Activated CD4-positive, alpha-beta T cell treated with anti-CD3 and anti-CD28 coated beads, Interleukin-2, amount 10 ng/mL, durations not matched to agents 24 days and 14 days (primary cell): ENCODE measurements around the gene CHRDL2. TPM values are rescaled to one million over a fixed set of nuclear protein-coding genes. Genes with fewer than 3 reads are reported as not detected.
A peak's percentile ranks its signal among the peaks of the same experiment; 100 is the strongest.

ENCODE experiments used
- DNase-seq: peaks from one replicate; pipeline ENCODE4 v3.0.0; 2022
- H3K27ac Mint-ChIP-seq: one replicate; pipeline ENCODE4 v1.8.0; 2022; ENCODE audit warnings: mild to moderate bottlenecking, mixed read lengths
- H3K27me3 Mint-ChIP-seq: one replicate; pipeline ENCODE4 v1.8.0; 2022; ENCODE audit warnings: mixed read lengths
- H3K36me3 Mint-ChIP-seq: one replicate; pipeline ENCODE4 v1.8.0; 2022; ENCODE audit warnings: low read depth, mild to moderate bottlenecking, mixed read lengths
- H3K4me1 Mint-ChIP-seq: one replicate; pipeline ENCODE4 v1.8.0; 2021; ENCODE audit warnings: mixed read lengths
- H3K4me3 Mint-ChIP-seq: one replicate; pipeline ENCODE4 v1.8.0; 2022; ENCODE audit warnings: mild to moderate bottlenecking, moderate library complexity, mixed read lengths
- H3K9me3 Mint-ChIP-seq: one replicate; pipeline ENCODE4 v1.8.0; 2021; ENCODE audit warnings: mixed read lengths
- intact Hi-C: fragments of 100-400 bp; cut with micrococcal nuclease; formaldehyde crosslinking; loops from one replicate; pipeline ENCODE4 v1.15.1; 2023
- total RNA-seq: library from RNA; stranded (reverse); gene quantifications from 2 replicates; pipeline ENCODE4 v1.2.3, GENCODE V29; 2022

Gene CHRDL2
- total RNA-seq, 1 donor from 2014 or later: not detected

DNA sequence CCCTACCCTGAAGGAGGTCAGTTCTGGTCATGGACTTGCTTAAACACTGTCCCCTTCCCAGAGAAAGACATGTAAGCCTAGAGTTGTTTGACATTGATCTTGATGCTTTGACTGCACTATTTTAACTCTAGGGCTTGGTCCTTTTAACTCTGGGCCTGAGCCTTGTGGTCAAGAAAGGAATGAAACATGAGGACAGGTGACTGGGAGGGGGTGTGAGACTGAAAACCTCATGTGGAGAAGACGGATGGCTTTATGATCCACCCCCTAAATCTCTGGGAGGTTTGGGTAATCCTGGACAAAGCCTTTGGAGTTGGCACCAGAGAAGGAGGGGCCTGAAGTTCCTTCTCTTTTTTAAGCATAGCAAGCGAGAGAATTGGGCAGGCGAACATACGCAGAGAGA is 17.5 kb downstream of the CHRDL2 start:
- Mint-ChIP-seq H3K9me3 (no peaks in the 10 kb centered on the region), H3K27ac (no peak overlapping the region), H3K27me3 (peaks cover 2% of the 10 kb centered on the region), H3K4me3 (no peak overlapping the region), H3K36me3 (no peaks in the 10 kb centered on the region), H3K4me1 (peaks cover 2% of the 10 kb centered on the region)
- DNase-seq: no peak
- intact Hi-C loops: no loop called here

DNA sequence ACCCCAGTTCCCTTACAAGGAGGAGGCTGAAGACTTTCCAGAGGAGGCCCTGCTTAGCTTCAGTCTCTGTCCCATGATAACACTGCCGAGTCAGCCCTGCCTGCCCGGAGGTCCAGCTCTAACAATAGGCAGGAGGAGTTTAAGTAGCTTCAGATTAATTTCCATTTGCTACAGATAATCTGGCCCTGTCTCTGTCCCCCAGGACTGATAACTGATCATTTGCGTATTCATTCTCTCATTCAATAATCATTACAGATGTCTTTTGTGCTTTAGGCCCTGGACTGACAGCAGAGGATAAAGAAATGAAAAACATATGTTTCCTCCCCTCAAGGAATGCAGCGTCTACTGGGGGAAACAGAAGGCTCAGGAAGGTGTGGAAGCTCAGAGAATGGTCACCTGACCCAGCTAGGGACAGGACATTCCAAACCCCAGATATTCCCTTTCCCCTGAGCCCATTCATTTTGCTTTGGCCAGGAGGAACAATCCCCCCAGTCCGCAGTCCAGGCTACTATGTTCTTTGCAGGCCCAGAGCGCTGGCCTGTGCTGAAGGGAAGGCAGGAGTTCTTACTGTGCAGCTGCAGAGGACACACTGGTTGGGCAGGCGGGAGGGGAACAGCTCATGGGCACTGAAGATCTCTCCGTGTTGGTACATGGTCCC is 20.8 kb downstream of the CHRDL2 start:
- Mint-ChIP-seq H3K9me3 (no peaks in the 10 kb centered on the region), H3K4me1 (peaks cover 2% of the 10 kb centered on the region), H3K27me3 (no peaks in the 10 kb centered on the region), H3K27ac (no peak overlapping the region), H3K36me3 (no peaks in the 10 kb centered on the region), H3K4me3 (no peak overlapping the region)
- DNase-seq: no peak
- intact Hi-C loops: no loop called here

DNA sequence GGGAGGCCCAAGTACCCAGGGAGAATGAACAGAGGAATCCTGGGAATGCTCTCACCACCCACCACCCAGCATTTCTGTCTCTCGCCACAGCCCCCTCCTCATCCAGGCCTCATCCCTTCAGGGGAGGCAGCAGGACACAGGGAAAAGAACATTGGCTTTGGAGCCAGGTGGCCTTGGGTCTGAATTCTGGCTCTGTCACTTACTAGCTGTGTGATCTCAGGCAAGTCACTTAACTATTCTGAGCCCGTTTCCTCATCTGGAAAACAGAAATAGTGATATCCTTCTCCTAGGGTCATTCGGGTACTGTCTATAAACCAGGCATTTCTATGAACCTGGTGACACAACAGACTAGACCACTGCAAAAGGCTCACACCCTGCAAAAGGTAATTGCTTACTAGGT is 22.1 kb downstream of the CHRDL2 start:
- intact Hi-C loops: no loop called here

DNA sequence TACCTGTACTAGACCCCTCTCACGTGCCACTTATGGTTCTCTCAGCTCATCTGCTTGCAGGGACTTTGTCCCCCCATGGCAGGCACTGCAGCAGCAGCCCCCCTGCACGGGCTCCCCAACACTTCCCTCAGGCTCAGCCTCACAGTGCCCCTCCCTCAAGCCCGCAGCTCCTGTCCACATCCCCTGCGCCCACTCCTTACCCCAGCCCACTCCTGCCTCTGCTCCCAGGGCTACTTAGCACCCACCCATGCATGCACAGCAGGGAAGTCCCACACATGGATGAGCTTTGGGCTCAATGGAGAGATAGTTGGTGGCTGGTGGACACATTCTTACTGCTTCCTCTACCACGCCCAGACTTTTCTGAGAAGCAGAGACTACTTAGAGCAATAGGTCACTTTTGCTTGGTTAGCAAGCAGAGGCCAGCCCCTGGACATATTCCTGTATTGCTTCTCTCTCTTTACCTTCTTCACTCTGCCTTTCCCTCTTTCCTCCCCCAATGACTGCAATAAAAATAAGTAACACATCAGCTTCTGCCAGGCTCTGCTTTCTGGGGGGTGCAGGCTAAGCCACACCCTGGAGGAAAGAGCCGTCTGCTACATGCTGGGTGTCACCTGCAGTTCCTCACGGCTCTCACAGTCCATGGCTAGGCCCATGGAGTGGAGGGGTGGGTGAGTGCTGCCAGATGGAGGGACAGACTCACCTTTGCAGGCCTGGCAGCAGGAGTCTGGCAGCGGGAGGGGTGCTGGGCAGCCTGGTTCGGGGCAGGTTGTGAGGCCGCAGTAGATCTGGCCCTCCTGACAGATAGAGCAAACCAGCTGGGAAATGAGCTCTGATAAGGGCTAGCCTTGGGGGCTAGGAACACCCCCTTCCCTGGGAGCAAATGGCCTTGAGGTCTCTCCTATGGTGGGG is 23.4 kb downstream of the CHRDL2 start:
- intact Hi-C loops: no loop called here
- Mint-ChIP-seq H3K4me1 (no peaks in the 10 kb centered on the region), H3K36me3 (no peaks in the 10 kb centered on the region), H3K4me3 (no peak overlapping the region), H3K9me3 (no peaks in the 10 kb centered on the region), H3K27ac (no peak overlapping the region), H3K27me3 (no peaks in the 10 kb centered on the region)
- no peak for DNase-seq

More for the DNA sequence above, 22.1 kb downstream of the CHRDL2 start:
- H3K4me3 Mint-ChIP-seq: no peak overlapping the region
- no peaks in the 10 kb centered on the region for H3K27me3 Mint-ChIP-seq
- H3K27ac Mint-ChIP-seq: no peak overlapping the region
- DNase-seq: no peak
- no peaks in the 10 kb centered on the region for H3K36me3 Mint-ChIP-seq
- no peaks in the 10 kb centered on the region for H3K4me1 Mint-ChIP-seq
- H3K9me3 Mint-ChIP-seq: no peaks in the 10 kb centered on the region

GRCh38 chr11:74707182-74707581 is 24.0 kb downstream of the CHRDL2 start:
- Mint-ChIP-seq H3K27ac (no peak overlapping the region), H3K9me3 (no peaks in the 10 kb centered on the region), H3K4me3 (no peak overlapping the region), H3K36me3 (no peaks in the 10 kb centered on the region), H3K4me1 (peaks cover 2% of the 10 kb centered on the region), H3K27me3 (no peaks in the 10 kb centered on the region)
- DNase-seq: no peak
- intact Hi-C loops: no loop called here

DNA sequence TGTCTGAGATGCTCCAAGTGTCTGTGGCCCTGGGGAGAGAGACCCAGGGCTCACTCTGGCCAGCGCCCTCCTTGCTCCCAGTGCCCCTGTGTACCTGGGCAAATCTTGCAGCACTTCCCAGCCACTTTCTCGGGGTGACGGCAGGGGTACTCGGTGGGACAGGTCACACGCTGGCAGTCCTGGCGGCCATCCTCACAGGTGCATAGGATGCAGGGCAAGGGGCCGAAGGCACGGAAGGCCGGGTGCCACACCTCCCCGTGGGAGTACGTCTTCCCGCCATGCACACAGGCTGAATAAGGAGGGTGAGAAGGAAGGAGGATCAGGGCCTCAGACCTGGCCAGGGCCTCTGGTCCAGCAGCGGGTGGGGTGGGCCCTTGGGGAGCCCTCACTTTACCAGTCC is 28.0 kb downstream of the CHRDL2 start:
- Mint-ChIP-seq H3K36me3 (no peaks in the 10 kb centered on the region), H3K4me1 (peaks cover 2% of the 10 kb centered on the region), H3K27me3 (no peaks in the 10 kb centered on the region), H3K9me3 (no peaks in the 10 kb centered on the region), H3K27ac (no peak overlapping the region), H3K4me3 (no peak overlapping the region)
- intact Hi-C loops: no loop called here
- DNase-seq: no peak

DNA sequence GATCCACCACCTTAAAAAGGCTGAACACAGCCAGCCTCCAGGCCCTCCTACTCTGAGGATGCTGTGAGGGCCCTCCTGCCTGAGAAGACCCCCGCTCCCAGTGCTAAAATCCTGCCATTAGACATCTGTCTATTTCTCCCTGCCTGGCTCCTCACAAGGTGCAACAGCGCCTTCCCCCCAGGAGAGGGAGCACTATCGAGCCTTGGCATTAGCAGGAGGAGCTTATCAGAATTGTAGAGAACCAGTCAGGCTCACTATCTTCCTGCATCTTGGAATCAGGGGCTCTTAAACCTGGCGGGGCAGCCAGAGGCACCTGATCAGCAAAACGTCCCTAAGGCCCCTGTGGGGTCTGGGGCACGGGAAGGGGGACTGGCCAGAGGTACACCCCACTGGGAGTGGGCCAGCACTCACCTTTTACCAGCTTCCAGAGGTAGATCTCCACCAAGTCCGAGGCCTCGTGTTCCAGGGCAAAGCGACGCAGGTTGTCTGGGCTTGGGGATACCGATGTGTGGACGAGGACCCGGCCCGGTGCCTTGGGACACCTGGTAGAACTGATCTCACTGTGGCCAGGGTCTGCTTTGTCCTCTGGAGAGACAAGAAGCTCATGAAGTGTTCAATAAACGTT is 28.7 kb downstream of the CHRDL2 start:
- H3K27me3 Mint-ChIP-seq: no peaks in the 10 kb centered on the region
- no peaks in the 10 kb centered on the region for H3K36me3 Mint-ChIP-seq
- peaks cover 3% of the 10 kb centered on the region for H3K4me1 Mint-ChIP-seq
- H3K4me3 Mint-ChIP-seq: no peak overlapping the region
- H3K27ac Mint-ChIP-seq: no peak overlapping the region
- peak; percentile 87 for DNase-seq
- intact Hi-C loops: loop anchor here (1.0 kb wide), 2 partner anchors 24 to 168 kb away; no protein-coding TSS in a partner anchor
- no peaks in the 10 kb centered on the region for H3K9me3 Mint-ChIP-seq

- H3K27ac Mint-ChIP-seq: no peak overlapping the region
- no peaks in the 10 kb centered on the region for H3K36me3 Mint-ChIP-seq
- H3K9me3 Mint-ChIP-seq: no peaks in the 10 kb centered on the region
- no peaks in the 10 kb centered on the region for H3K27me3 Mint-ChIP-seq
- peaks cover 8% of the 10 kb centered on the region for H3K4me1 Mint-ChIP-seq
- DNase-seq: no peak
- no peak overlapping the region for H3K4me3 Mint-ChIP-seq
- intact Hi-C loops: no loop called here
Observed at GRCh38 chr11:74701351-74701750, 29.9 kb downstream of the CHRDL2 start.

DNA sequence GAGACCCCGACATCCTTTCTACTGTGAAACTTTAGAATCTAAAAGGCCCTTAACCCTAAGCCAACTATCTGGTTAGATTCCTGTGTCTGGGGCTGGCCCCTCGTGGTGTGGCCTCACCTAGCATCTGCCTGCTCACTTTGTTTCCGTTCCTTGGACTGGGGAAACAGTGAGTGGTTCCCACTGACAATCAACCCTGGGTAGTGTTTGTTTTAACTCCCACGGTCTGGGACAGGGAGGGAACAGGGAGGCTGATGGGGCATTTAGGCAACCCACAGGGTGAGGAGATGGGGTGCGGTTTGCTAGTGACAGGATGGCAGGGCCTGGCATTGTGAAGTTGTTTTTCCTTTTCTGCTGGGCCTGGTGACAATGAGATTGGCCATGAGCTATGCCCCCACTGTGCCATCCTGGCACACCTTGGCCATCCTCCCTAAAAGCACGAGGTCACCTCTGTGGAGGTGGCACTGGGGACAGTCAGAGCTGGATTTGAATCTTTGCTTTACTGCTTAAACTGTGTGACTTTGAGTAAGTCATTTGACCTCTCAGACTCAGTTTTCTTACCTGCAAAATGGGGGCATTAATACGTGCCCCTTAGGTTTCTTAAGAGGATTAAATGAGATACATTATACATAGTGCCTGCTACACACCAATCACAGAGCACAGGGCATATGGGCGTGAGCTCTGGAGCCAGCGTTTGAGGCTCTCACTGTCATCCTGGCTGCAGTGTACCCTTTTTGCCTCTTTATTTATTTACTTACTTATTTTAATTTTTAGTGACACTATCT is 31.4 kb downstream of the CHRDL2 start:
- intact Hi-C loops: no loop called here
- H3K4me1 Mint-ChIP-seq: peaks cover 8% of the 10 kb centered on the region
- no peaks in the 10 kb centered on the region for H3K9me3 Mint-ChIP-seq
- no peaks in the 10 kb centered on the region for H3K36me3 Mint-ChIP-seq
- no peak overlapping the region for H3K4me3 Mint-ChIP-seq
- H3K27me3 Mint-ChIP-seq: peaks cover 1% of the 10 kb centered on the region
- no peak overlapping the region for H3K27ac Mint-ChIP-seq
- DNase-seq: no peak

DNA sequence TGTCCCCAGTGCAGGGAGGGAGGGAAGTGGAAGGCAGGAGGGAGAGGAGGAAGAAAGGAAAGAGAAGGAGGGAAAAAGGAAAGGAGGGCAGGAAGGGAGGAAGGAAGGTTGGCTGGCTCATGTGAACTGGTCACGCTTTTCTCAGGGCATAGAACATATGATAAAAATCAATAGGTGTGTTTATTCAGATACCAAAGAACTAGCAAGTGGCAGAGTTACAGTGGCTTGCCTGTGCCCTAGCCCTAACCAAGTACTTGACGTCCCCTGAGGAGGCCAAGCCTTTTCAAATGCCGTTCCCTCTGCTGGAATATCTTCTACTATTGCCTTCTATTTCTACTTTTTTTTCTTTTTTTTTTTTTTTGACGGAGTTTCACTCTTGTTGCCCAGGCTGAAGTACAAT is 33.5 kb downstream of the CHRDL2 start:
- H3K27ac Mint-ChIP-seq: no peak overlapping the region
- no peaks in the 10 kb centered on the region for H3K9me3 Mint-ChIP-seq
- intact Hi-C loops: no loop called here
- H3K4me3 Mint-ChIP-seq: no peak overlapping the region
- H3K4me1 Mint-ChIP-seq: peaks cover 8% of the 10 kb centered on the region
- no peaks in the 10 kb centered on the region for H3K36me3 Mint-ChIP-seq
- H3K27me3 Mint-ChIP-seq: peaks cover 1% of the 10 kb centered on the region
- DNase-seq: no peak

DNA sequence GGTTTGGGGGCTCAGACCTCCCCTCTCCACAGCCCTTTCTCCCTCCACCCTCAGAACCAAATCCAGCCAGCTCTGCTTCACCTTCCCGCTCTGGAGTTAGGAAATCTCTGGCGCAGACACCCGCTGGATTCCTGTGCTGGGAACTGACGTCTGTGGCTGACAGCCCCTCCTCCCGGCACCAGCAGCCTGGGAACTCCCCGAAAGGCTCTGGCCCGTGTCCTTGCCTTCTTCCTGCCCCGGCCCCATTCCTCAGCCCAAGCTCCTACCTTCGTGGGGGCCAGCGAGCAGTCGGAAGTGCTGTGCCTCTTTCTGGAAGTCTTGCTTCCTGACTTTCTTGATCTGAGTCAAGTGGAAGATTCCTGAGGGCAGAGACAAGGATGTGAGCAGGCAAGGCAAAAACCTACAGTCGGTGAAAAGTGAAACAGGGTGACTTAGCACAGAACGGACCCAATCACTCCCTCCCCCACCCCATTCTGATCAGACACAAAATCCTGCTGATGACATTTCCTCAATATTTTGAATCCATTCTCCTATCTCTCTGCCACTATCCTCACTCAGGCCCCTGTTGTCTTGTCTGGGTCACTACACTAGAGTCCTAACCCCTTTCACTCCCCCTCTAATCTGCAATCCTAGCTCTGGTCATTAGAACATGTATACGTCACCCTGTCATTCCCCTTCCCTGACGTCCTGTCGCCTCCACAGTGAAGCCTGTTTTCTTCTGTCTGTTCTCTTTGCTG is 34.1 kb downstream of the CHRDL2 start:
- intact Hi-C loops: no loop called here
- Mint-ChIP-seq H3K4me1 (peaks cover 5% of the 10 kb centered on the region), H3K9me3 (no peaks in the 10 kb centered on the region), H3K4me3 (no peak overlapping the region), H3K27ac (no peak overlapping the region), H3K36me3 (no peaks in the 10 kb centered on the region), H3K27me3 (peaks cover 1% of the 10 kb centered on the region)
- DNase-seq: no peak

DNA sequence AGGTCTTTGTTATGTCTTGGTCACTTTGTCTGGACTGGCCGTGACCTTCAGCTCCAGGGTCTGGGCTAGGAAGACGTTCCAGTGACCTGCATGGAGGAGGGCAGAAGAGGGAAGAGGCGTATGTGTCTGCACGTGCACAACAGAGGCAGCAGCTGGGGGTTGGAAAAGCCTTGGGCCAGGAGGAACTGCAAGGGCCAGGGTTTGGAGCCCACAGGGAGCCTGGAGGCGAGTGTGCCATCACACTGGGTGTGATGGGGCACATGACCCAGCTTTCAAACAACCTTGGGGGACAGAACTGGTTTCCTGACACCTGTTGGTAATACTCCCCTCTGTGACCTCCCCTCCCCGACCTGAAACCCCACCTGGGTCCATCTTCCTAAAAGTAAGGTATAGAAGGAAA is 34.7 kb downstream of the CHRDL2 start:
- Mint-ChIP-seq H3K36me3 (no peaks in the 10 kb centered on the region), H3K4me1 (peaks cover 5% of the 10 kb centered on the region), H3K4me3 (no peak overlapping the region), H3K9me3 (no peaks in the 10 kb centered on the region), H3K27ac (no peak overlapping the region), H3K27me3 (peaks cover 1% of the 10 kb centered on the region)
- no peak for DNase-seq
- intact Hi-C loops: no loop called here

DNA sequence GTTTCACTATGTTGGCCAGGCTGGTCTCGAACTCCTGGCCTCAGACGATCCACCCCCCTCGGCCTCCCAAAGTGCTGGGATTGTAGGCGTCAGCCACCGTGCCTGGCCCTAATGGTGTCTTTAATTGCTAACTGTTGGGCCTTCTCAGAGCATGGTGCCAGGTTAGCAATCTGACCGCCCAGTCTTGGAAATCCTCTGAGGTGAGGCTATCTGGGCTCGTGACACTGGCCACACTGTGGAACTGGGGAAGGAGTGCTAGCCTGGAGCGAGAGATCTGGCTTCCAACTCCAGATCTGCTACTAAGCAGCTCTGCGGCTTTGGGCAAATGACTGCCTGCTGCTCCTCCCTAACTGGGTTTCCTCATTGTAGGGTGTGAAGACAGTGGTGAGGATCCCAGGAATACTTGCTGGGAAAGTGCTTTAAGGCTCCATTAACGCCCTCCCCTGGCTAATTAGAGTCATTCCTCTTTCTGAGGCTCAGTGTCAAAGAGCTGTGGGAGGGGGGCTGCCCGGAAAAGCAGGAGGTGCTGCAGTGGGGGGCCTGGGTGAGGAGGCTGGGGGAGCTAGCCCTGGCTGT is 35.4 kb downstream of the CHRDL2 start:
- Mint-ChIP-seq H3K4me1 (peaks cover 5% of the 10 kb centered on the region), H3K9me3 (no peaks in the 10 kb centered on the region), H3K4me3 (no peak overlapping the region), H3K27me3 (peaks cover 1% of the 10 kb centered on the region), H3K36me3 (no peaks in the 10 kb centered on the region), H3K27ac (no peak overlapping the region)
- intact Hi-C loops: no loop called here
- DNase-seq: no peak
